CD4-positive, alpha-beta T cell (primary cell): ENCODE measurements around the gene FRY. TPM values are rescaled to one million over a fixed set of nuclear protein-coding genes. Genes with fewer than 3 reads are reported as not detected.

ENCODE experiments used
- ATAC-seq: fragments of 200-7000 bp; cut with Tn5 transposase; one replicate; pipeline ENCODE4 v1.10.0; 2022; ENCODE audit warnings: mild to moderate bottlenecking; ENCODE audit not compliant: poor library complexity
- CTCF ChIA-PET: fragments of 350-600 bp; sonication (Branson Sonifier 250); formaldehyde crosslinking; loops from one replicate; lab custom pipeline; 2021; ENCODE audit warnings: antibody characterized with exemption, inconsistent platforms; lab: Charles Lee
- POLR2A ChIA-PET: fragments of 350-600 bp; sonication (Branson Sonifier 250); formaldehyde crosslinking; loops from one replicate; lab custom pipeline; 2021; ENCODE audit warnings: antibody characterized with exemption, inconsistent platforms; lab: Charles Lee
- DNase-seq, 14 experiments: peaks; one replicate each; pipeline ENCODE4 v3.0.0-alpha.2; 2013 to 2020; ENCODE audit warnings: mixed read lengths in 2 of 14
- H3K27ac ChIP-seq, 2 donors: one replicate each; pipeline versions ENCODE4 v1.5.1 to v1.7.0; 2013; ENCODE audit warnings: low read length in 2 of 2, low read depth in 1 of 2, mild to moderate bottlenecking in 1 of 2
- H3K27me3 ChIP-seq, 2 experiments: 1 replicate in 1 of 2; 2 replicates in 1 of 2; pipeline versions ENCODE4 v1.6.1 to v1.7.0; 2013; ENCODE audit warnings: low read length in 2 of 2, control low read depth in 1 of 2, mild to moderate bottlenecking in 1 of 2, moderate library complexity in 1 of 2; ENCODE audit not compliant: insufficient read depth in 2 of 2, control insufficient read depth in 1 of 2
- H3K36me3 ChIP-seq: one replicate; pipeline ENCODE4 v1.6.1; 2013; ENCODE audit warnings: low read length, control low read depth; ENCODE audit not compliant: insufficient read depth
- H3K4me1 ChIP-seq: one replicate; pipeline ENCODE4 v1.6.1; 2013; ENCODE audit warnings: low read length, control low read depth; ENCODE audit not compliant: insufficient read depth
- H3K4me3 ChIP-seq: one replicate; pipeline ENCODE4 v1.5.1; 2013; ENCODE audit warnings: mild to moderate bottlenecking, low read length, moderate library complexity
- H3K9me3 ChIP-seq, 2 experiments: 1 replicate in 1 of 2; 2 replicates in 1 of 2; pipeline versions ENCODE4 v1.6.1 to v1.7.0; 2013; ENCODE audit warnings: low read length in 2 of 2, mild to moderate bottlenecking in 2 of 2, control low read depth in 1 of 2, moderate library complexity in 1 of 2; ENCODE audit not compliant: control insufficient read depth in 1 of 2, insufficient read depth in 1 of 2
- H3K27ac Mint-ChIP-seq: one replicate; pipeline ENCODE4 v1.8.0; 2020; ENCODE audit warnings: mixed read lengths
- H3K27me3 Mint-ChIP-seq: one replicate; pipeline ENCODE4 v1.8.0; 2021; ENCODE audit warnings: mixed read lengths
- H3K36me3 Mint-ChIP-seq: one replicate; pipeline ENCODE4 v1.8.0; 2021; ENCODE audit warnings: low read depth, mixed read lengths
- H3K4me1 Mint-ChIP-seq: one replicate; pipeline ENCODE4 v1.8.0; 2021; ENCODE audit warnings: low read depth, mixed read lengths
- H3K4me3 Mint-ChIP-seq: one replicate; pipeline ENCODE4 v1.8.0; 2020; ENCODE audit warnings: mild to moderate bottlenecking, mixed read lengths
- H3K9me3 Mint-ChIP-seq: one replicate; pipeline ENCODE4 v1.8.0; 2020; ENCODE audit warnings: mixed read lengths
- CTCF ChIP-seq: fragments of 200-600 bp; IDR thresholded peaks from one replicate; pipeline ENCODE4 v1.8.0; 2022; ENCODE audit warnings: antibody characterized with exemption, mild to moderate bottlenecking
- intact Hi-C, 2 experiments: fragments of 100-400 bp; cut with DNase I in 1 of 2; cut with micrococcal nuclease in 1 of 2; formaldehyde crosslinking; loops; one replicate each; pipeline versions ENCODE4 v1.15.1 to v1.9.0; 2023 to 2025; cut with DNase I, micrococcal nuclease
- total RNA-seq, 174 experiments: library from RNA in 2 of 174; stranded (reverse) in 2 of 174; gene quantifications; one replicate each; pipeline ENCODE4 v1.2.3 and lab custom pipeline; 2021 to 2026

Gene FRY
- total RNA-seq, 2 experiments from 2014 or later: 13.7 to 18.4 TPM

GRCh38 chr13:32039056-32039455, 7.5 kb downstream of the FRY start:
- H3K4me1 Mint-ChIP-seq: peaks cover 84% of the 10 kb centered on the region
- peaks cover 4% of the 10 kb centered on the region for H3K36me3 Mint-ChIP-seq
- ATAC-seq (no peak), DNase-seq (no peak)
- Histone ChIP-seq H3K9me3 (no peaks in the 10 kb centered on the region), H3K36me3 (no peaks in the 10 kb centered on the region), H3K27me3 (no peaks in the 10 kb centered on the region), H3K27ac (no peak overlapping the region), H3K4me3 (no peak overlapping the region), H3K4me1 (peaks cover 22% of the 10 kb centered on the region)
- ChIA-PET POLR2A (interaction anchor here (1.2 kb wide), 1 partner anchor 8 kb away, joined by 3 read pairs; no protein-coding TSS in a partner anchor), CTCF (interaction anchor here (1.3 kb wide), 1 partner anchor 10 kb away, joined by 3 read pairs; no protein-coding TSS in a partner anchor)
- H3K9me3 Mint-ChIP-seq: peaks cover 3% of the 10 kb centered on the region
- no peak for TF ChIP-seq CTCF
- no peak overlapping the region for H3K4me3 Mint-ChIP-seq
- H3K27me3 Mint-ChIP-seq: no peaks in the 10 kb centered on the region
- intact Hi-C loops: no loop called here
- H3K27ac Mint-ChIP-seq: peak overlapping the region; percentile 37

- Histone ChIP-seq H3K4me3 (no peak overlapping the region), H3K36me3 (no peaks in the 10 kb centered on the region), H3K9me3 (no peaks in the 10 kb centered on the region), H3K27ac (no peak overlapping the region), H3K27me3 (no peaks in the 10 kb centered on the region), H3K4me1 (peaks cover 22% of the 10 kb centered on the region)
- ChIA-PET POLR2A (interaction anchor here (1.2 kb wide), 1 partner anchor 9 kb away, joined by 3 read pairs; no protein-coding TSS in a partner anchor), CTCF (interaction anchor here (1.3 kb wide), 1 partner anchor 11 kb away, joined by 3 read pairs; no protein-coding TSS in a partner anchor)
- intact Hi-C loops: no loop called here
- no peaks in the 10 kb centered on the region for H3K27me3 Mint-ChIP-seq
- H3K4me3 Mint-ChIP-seq: no peak overlapping the region
- H3K36me3 Mint-ChIP-seq: peaks cover 4% of the 10 kb centered on the region
- H3K4me1 Mint-ChIP-seq: peaks cover 79% of the 10 kb centered on the region
- no peak for TF ChIP-seq CTCF
- ATAC-seq: no peak
- peaks cover 3% of the 10 kb centered on the region for H3K9me3 Mint-ChIP-seq
- no peak overlapping the region for H3K27ac Mint-ChIP-seq
- no peak for DNase-seq
These were observed 8.0 kb downstream of the FRY start for GRCh38 chr13:32039528-32039927.

GRCh38 chr13:32040052-32040642, 8.6 kb downstream of the FRY start:
- no peak for TF ChIP-seq CTCF
- H3K27me3 ChIP-seq: no peaks in the 10 kb centered on the region
- peaks cover 22% of the 10 kb centered on the region for H3K4me1 ChIP-seq
- DNase-seq: no peak
- Mint-ChIP-seq H3K36me3 (peaks cover 4% of the 10 kb centered on the region), H3K27ac (no peak overlapping the region), H3K27me3 (no peaks in the 10 kb centered on the region), H3K4me1 (peaks cover 74% of the 10 kb centered on the region), H3K9me3 (peaks cover 3% of the 10 kb centered on the region), H3K4me3 (no peak overlapping the region)
- POLR2A ChIA-PET: interaction anchor here (1.2 kb wide), 1 partner anchor 9 kb away, joined by 3 read pairs; no protein-coding TSS in a partner anchor
- ATAC-seq: no peak
- no peaks in the 10 kb centered on the region for H3K9me3 ChIP-seq
- H3K36me3 ChIP-seq: no peaks in the 10 kb centered on the region
- CTCF ChIA-PET: interaction anchor here (1.3 to 2.0 kb wide), 2 partner anchors 8 to 11 kb away, joined by 3 to 9 read pairs; partner anchors contain the start of gene FRY
- intact Hi-C loops: loop anchor here in 1 of 2 experiments (5.0 kb wide), 1 partner anchor 72 kb away; no protein-coding TSS in a partner anchor
- no peak overlapping the region for H3K4me3 ChIP-seq
- H3K27ac ChIP-seq: no peak overlapping the region
